ENCODE results near the gene SLC35D3. TPM values are rescaled to one million over a fixed set of nuclear protein-coding genes. Genes with fewer than 3 reads are reported as not detected.
A peak's percentile ranks its signal among the peaks of the same experiment; 100 is the strongest.

Gene SLC35D3
- total RNA-seq, 1 experiment from 2014 or later = 0.39 TPM

DNA sequence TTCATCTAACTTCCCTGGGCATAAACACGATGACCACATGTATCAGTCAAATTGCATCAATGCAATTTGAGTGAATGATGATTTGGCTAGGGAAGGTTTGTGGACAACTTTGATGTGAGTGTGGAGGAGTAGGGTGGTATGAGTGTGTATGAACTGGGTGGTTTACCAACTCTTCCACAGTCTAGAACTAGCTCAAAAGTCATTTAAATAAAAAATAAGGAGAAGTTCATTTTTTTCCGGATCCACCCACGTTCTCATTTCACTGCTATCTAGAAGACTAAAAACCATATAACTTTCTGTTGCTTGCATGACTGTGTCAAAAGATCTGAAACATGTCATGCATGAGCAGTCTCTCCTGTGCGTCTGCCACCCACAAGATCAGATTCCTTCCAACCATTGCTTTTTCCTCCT is 23.6 kb downstream of the SLC35D3 start (continued):
- TF ChIP-seq, protein P1, sequence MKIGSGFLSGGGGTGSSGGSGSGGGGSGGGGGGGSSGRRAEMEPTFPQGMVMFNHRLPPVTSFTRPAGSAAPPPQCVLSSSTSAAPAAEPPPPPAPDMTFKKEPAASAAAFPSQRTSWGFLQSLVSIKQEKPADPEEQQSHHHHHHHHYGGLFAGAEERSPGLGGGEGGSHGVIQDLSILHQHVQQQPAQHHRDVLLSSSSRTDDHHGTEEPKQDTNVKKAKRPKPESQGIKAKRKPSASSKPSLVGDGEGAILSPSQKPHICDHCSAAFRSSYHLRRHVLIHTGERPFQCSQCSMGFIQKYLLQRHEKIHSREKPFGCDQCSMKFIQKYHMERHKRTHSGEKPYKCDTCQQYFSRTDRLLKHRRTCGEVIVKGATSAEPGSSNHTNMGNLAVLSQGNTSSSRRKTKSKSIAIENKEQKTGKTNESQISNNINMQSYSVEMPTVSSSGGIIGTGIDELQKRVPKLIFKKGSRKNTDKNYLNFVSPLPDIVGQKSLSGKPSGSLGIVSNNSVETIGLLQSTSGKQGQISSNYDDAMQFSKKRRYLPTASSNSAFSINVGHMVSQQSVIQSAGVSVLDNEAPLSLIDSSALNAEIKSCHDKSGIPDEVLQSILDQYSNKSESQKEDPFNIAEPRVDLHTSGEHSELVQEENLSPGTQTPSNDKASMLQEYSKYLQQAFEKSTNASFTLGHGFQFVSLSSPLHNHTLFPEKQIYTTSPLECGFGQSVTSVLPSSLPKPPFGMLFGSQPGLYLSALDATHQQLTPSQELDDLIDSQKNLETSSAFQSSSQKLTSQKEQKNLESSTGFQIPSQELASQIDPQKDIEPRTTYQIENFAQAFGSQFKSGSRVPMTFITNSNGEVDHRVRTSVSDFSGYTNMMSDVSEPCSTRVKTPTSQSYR (CRISPR knock-in tag; IDR thresholded peaks at IDR 0.05) = no peak
- TF ChIP-seq RELA (CRISPR knock-in tag; IDR thresholded peaks at IDR 0.05; ENCODE audit: borderline replicate concordance) (no peak), ZNF121 (CRISPR knock-in tag; IDR thresholded peaks at IDR 0.05) (no peak), RORB (CRISPR knock-in tag; IDR thresholded peaks at IDR 0.05) (no peak), MXD4 (CRISPR knock-in tag; IDR thresholded peaks at IDR 0.05; ENCODE audit: borderline replicate concordance) (no peak), GTF2I (CRISPR knock-in tag; conservative IDR thresholded peaks at IDR 0.05) (no peak), ZNF232 (CRISPR knock-in tag; IDR thresholded peaks at IDR 0.05) (no peak), CREM (CRISPR knock-in tag; IDR thresholded peaks at IDR 0.05) (no peak), CREB1 (CRISPR knock-in tag; IDR thresholded peaks at IDR 0.05) (no peak), MYBL2 (CRISPR knock-in tag; IDR thresholded peaks at IDR 0.05) (no peak)
- TF ChIP-seq, protein P2, sequence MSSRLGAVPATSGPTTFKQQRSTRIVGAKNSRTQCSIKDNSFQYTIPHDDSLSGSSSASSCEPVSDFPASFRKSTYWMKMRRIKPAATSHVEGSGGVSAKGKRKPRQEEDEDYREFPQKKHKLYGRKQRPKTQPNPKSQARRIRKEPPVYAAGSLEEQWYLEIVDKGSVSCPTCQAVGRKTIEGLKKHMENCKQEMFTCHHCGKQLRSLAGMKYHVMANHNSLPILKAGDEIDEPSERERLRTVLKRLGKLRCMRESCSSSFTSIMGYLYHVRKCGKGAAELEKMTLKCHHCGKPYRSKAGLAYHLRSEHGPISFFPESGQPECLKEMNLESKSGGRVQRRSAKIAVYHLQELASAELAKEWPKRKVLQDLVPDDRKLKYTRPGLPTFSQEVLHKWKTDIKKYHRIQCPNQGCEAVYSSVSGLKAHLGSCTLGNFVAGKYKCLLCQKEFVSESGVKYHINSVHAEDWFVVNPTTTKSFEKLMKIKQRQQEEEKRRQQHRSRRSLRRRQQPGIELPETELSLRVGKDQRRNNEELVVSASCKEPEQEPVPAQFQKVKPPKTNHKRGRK (CRISPR knock-in tag; IDR thresholded peaks at IDR 0.05; ENCODE audit: borderline replicate concordance) = no peak

DNA sequence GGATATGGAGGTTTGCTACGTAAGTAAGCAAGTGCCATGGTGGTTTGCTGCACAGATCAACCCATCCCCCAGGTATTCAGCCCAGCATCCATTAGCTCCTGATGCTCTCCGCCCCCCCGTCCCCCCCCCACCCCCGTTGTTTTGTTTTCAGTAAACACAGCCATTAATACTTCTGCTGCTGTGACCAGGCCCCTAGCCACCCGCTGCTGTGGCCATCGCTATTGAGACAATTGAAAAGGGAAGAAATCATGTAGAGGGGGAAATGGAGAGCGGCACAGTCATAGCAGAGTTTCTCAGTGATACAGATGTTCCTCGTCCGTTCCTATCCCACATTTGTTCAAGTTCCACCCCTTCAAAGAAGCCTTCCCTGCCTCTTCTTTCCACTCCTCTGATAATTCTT is 24.9 kb downstream of the SLC35D3 start:
- Mint-ChIP-seq H3K4me3 (no peak overlapping the region), H3K36me3 (peaks cover 21% of the 10 kb centered on the region), H3K4me1 (peaks cover 19% of the 10 kb centered on the region), H3K27ac (peak overlapping the region; percentile 60; the same call in 1 of the 2 replicates), H3K9me3 (peaks cover 20% of the 10 kb centered on the region), H3K27me3 (ENCODE audit: low read depth) (peaks cover 5% of the 10 kb centered on the region)
- DNase-seq (ENCODE audit: low spot score) = no peak
- ChIA-PET CTCF (no interaction called here), POLR2A (interaction anchor here (0.6 kb wide), 1 partner anchor 17 kb away, joined by 3 read pairs; no protein-coding TSS in a partner anchor)
- ATAC-seq = peak; percentile 58; the same call in 1 of the 2 replicates
- no peak for TF ChIP-seq GABPB1 (CRISPR knock-in tag; IDR thresholded peaks at IDR 0.05)
- no peak for TF ChIP-seq SP1 (CRISPR knock-in tag; conservative IDR thresholded peaks at IDR 0.05)
- TF ChIP-seq, protein P3, sequence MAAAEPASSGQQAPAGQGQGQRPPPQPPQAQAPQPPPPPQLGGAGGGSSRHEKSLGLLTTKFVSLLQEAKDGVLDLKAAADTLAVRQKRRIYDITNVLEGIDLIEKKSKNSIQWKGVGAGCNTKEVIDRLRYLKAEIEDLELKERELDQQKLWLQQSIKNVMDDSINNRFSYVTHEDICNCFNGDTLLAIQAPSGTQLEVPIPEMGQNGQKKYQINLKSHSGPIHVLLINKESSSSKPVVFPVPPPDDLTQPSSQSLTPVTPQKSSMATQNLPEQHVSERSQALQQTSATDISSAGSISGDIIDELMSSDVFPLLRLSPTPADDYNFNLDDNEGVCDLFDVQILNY (CRISPR knock-in tag; IDR thresholded peaks at IDR 0.05) = no peak
- no peak for TF ChIP-seq NR3C1 (CRISPR knock-in tag; conservative IDR thresholded peaks at IDR 0.05; ENCODE audit: low read depth)
- TF ChIP-seq, protein P4, sequence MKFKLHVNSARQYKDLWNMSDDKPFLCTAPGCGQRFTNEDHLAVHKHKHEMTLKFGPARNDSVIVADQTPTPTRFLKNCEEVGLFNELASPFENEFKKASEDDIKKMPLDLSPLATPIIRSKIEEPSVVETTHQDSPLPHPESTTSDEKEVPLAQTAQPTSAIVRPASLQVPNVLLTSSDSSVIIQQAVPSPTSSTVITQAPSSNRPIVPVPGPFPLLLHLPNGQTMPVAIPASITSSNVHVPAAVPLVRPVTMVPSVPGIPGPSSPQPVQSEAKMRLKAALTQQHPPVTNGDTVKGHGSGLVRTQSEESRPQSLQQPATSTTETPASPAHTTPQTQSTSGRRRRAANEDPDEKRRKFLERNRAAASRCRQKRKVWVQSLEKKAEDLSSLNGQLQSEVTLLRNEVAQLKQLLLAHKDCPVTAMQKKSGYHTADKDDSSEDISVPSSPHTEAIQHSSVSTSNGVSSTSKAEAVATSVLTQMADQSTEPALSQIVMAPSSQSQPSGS (CRISPR knock-in tag; IDR thresholded peaks at IDR 0.05; ENCODE audit: borderline replicate concordance, low read depth) = no peak
- TF ChIP-seq, protein P5, sequence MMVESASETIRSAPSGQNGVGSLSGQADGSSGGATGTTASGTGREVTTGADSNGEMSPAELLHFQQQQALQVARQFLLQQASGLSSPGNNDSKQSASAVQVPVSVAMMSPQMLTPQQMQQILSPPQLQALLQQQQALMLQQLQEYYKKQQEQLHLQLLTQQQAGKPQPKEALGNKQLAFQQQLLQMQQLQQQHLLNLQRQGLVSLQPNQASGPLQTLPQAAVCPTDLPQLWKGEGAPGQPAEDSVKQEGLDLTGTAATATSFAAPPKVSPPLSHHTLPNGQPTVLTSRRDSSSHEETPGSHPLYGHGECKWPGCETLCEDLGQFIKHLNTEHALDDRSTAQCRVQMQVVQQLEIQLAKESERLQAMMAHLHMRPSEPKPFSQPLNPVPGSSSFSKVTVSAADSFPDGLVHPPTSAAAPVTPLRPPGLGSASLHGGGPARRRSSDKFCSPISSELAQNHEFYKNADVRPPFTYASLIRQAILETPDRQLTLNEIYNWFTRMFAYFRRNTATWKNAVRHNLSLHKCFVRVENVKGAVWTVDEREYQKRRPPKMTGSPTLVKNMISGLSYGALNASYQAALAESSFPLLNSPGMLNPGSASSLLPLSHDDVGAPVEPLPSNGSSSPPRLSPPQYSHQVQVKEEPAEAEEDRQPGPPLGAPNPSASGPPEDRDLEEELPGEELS (CRISPR knock-in tag; IDR thresholded peaks at IDR 0.05) = no peak
- no peak for TF ChIP-seq CREM (CRISPR knock-in tag; IDR thresholded peaks at IDR 0.05)
- TF ChIP-seq, protein P6, sequence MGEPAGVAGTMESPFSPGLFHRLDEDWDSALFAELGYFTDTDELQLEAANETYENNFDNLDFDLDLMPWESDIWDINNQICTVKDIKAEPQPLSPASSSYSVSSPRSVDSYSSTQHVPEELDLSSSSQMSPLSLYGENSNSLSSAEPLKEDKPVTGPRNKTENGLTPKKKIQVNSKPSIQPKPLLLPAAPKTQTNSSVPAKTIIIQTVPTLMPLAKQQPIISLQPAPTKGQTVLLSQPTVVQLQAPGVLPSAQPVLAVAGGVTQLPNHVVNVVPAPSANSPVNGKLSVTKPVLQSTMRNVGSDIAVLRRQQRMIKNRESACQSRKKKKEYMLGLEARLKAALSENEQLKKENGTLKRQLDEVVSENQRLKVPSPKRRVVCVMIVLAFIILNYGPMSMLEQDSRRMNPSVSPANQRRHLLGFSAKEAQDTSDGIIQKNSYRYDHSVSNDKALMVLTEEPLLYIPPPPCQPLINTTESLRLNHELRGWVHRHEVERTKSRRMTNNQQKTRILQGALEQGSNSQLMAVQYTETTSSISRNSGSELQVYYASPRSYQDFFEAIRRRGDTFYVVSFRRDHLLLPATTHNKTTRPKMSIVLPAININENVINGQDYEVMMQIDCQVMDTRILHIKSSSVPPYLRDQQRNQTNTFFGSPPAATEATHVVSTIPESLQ (CRISPR knock-in tag; IDR thresholded peaks at IDR 0.05) = no peak
- TF ChIP-seq SOX15 (CRISPR knock-in tag; IDR thresholded peaks at IDR 0.05) = no peak
- TF ChIP-seq GTF2I (CRISPR knock-in tag; conservative IDR thresholded peaks at IDR 0.05) = no peak
- TF ChIP-seq, protein P2 (CRISPR knock-in tag; IDR thresholded peaks at IDR 0.05; ENCODE audit: borderline replicate concordance) = no peak
- no peak for TF ChIP-seq FOXK1 (CRISPR knock-in tag; IDR thresholded peaks at IDR 0.05)
